AG10803 (cell line): ENCODE measurements around the gene LPAR2.
A peak's percentile ranks its signal among the peaks of the same experiment; 100 is the strongest.

Experiments
- DNase-seq: peaks from one replicate; pipeline ENCODE4 v3.0.0; 2010; ENCODE audit warnings: low read depth
- H3K4me3 ChIP-seq: 2 replicates; pipeline ENCODE4 v1.5.1; 2011; ENCODE audit warnings: mild to moderate bottlenecking, low read length, control low read depth
- TF ChIP-seq, protein P1 (sequence below): conservative IDR thresholded peaks from 2 replicates; pipeline ENCODE4 v1.5.1; 2011; ENCODE audit warnings: mild to moderate bottlenecking, low read length, control low read depth, inconsistent platforms

The LPAR2 gene

DNA sequence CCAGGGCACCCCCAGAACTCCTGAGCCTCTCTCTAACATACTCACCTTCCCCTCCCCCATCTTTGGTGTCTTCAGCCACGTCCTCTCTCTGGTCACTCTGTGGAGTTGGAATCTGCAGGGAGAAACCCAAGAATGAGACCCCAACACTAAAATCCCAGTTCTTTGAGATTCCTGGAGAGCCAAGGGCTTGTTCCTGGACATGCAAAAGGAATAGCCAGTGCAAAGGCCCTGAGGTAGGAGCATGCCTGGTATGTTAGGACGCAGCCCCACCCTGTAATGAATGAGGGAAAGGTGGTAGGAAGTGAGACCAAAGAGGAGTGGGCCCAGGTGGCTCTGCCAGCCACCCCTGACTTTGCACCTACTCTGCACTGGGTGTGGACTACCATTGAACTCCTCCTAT lies 2.4 kb upstream of the LPAR2 start:
- no peak for DNase-seq
- no peak overlapping the region for H3K4me3 ChIP-seq
- TF ChIP-seq, protein P1, sequence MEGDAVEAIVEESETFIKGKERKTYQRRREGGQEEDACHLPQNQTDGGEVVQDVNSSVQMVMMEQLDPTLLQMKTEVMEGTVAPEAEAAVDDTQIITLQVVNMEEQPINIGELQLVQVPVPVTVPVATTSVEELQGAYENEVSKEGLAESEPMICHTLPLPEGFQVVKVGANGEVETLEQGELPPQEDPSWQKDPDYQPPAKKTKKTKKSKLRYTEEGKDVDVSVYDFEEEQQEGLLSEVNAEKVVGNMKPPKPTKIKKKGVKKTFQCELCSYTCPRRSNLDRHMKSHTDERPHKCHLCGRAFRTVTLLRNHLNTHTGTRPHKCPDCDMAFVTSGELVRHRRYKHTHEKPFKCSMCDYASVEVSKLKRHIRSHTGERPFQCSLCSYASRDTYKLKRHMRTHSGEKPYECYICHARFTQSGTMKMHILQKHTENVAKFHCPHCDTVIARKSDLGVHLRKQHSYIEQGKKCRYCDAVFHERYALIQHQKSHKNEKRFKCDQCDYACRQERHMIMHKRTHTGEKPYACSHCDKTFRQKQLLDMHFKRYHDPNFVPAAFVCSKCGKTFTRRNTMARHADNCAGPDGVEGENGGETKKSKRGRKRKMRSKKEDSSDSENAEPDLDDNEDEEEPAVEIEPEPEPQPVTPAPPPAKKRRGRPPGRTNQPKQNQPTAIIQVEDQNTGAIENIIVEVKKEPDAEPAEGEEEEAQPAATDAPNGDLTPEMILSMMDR: no peak

DNA sequence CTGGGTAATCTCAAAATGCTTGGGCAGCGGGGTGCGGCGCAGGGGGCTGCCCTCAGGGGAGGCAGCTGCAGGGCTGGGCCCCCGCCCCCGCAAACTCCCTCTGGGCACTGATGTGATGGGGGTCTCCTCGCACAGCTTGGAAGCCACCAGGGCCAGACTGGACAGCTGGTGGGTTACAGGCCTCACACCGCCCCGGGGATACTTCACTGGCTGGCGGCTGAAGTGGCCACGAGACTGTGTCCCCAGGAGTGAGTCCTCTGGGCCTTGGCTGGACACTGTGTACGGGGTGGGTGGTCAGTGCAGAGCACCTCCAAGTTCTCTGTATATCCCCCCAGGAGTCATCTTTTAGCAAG lies 2.0 kb upstream of the LPAR2 start:
- DNase-seq: no peak
- TF ChIP-seq, protein P1: no peak
- no peak overlapping the region for H3K4me3 ChIP-seq

DNA sequence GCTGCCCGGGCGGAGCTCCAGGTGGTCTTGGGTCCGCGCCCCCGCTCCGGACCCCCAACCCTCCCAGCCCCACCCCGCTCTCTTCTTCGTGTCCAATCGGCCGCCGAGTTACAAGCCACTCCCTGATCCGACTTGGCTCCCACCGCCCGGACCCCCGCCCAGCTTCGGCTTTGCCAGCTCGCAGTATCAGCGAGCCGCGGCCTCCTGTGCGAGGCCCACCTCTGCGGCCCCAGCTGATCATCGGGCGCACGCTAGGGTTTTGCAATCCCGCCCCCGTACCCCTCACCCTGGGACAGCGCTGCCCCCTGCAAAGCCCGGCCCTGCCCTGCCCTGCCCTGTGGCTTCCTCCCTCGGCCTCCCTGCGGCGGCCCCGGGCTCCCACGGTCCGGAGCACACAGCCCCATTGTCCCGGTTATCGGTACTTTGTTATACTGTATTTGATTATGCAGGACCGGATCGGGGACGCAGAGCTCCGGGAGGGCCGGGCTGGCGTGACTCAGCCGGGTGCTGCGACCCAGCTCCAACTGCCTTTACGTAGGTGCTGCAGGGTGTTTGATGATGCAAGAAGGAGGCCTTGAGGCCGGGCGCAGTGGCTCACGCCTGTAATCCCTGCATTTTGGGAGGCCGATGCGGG lies 598 bp upstream of the LPAR2 start:
- DNase-seq: peak; percentile 13
- TF ChIP-seq, protein P1: no peak
- H3K4me3 ChIP-seq: peak overlapping the region; percentile 33

DNA sequence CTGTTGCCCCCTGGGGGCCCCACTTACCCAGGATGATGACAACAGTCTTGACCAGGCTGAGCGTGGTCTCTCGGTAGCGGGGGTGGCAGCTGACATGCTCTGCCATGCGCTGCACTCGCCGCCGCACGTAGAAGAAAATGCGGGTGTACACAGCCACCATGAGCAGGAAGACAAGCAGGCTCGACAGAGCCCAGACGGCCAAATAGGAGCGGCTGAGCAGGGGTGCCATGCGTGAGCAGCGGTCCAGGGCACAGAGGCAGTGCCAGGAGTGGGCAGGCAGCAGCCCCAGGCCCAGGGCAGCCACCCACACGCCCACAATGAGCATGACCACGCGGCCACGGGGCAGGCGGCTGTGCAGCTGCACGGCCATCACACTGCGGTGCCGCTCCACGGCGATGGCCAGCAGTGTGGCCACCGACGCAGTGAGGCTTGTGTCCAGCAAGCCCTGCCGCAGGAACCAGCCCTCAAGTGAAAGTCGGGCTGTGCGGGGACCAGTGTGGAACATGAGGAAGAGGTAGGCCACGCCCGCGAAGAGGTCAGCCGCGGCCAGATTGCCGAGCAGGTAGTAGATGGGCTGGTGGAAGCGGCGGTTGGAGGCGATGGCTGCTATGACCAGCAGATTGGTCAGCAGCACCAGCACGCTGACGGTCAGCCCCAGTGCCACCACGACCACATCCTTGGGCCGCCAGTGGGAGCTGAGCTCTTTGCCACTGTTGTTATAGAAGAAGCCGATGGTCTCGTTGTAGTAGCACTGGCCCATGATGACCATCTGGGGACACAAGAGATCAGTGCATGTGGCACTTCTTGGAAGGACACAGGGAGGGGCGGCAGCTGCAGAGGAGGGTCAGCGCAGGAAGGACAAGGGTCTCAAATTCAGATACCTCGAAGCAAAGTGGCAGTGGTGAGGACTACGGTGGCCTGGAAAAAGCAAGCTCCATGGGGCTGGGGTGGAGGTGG lies 1.2 kb downstream of the LPAR2 start:
- no peak for DNase-seq
- TF ChIP-seq, protein P1: no peak
- H3K4me3 ChIP-seq: no peak overlapping the region

DNA sequence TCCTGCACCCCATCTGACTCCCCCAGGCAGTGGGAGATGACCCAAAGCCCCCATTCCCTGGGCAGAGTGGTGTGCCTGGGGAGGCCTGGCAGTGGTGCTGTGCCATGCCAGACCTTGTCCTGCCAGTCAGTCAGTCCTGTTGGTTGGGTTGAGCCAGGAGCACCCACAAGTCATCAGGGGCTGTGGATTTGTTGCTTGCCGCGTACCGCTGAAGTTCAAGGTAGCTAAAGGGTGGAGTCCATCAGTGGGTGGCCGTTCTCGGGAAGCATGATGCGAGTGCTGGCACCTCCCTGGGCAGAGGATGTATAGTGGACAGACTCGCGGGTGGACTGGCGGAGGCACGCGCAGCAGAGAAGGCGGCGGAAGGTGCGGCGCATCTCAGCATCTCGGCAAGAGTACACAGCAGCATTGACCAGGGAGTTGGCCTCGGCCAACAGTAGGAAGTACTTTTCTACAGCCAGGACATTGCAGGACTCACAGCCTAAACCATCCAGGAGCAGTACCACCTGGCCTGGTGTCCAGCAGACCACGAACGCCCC lies 3.9 kb downstream of the LPAR2 start:
- TF ChIP-seq, protein P1: no peak
- H3K4me3 ChIP-seq: no peak overlapping the region
- no peak for DNase-seq

DNA sequence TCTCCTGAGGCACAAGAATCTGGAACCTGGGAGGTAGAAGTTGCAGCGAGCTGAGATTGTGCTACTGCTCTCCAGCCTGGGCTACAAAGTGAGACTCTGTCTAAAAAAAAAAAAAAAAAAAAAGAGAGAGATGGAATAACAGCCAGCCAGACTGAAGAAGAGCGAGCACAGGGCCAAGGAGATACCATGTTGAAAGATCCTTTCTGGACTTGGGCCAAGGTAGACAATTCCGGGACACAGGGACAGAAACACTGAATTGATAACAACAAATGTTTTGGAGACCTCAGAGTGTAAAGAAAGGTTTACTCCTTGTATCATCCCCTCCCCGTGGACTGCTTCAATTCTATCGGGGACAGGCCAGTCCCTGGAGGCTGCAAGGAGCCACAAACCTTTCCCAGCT lies 4.6 kb downstream of the LPAR2 start:
- no peak for DNase-seq
- TF ChIP-seq, protein P1: no peak
- no peak overlapping the region for H3K4me3 ChIP-seq

DNA sequence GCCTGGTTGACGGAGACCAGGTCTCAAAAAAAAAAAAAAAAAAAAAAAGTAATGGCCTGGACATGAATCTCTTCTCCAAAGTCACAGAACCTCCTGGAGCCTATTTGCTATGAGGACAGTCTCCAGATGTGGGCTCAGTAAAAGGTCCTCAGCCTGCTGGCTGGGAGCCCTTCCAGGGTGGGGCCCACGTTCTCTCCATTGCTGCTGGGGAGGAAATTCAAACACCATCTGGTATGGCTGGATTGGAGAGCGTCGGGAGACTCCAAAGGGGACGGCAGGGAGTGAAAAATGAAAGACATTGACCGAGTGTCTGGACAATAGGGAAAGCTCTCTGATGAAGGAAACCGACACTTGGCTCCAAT lies 8.2 kb downstream of the LPAR2 start:
- DNase-seq: no peak

More for the DNA sequence above, 8.2 kb downstream of the LPAR2 start:
- TF ChIP-seq, protein P1: no peak
- no peak overlapping the region for H3K4me3 ChIP-seq
